Measurements from ENCODE around the gene TMEM119. TPM values are rescaled to one million over a fixed set of nuclear protein-coding genes. Genes with fewer than 3 reads are reported as not detected.

The TMEM119 gene
- total and polyA plus RNA-seq, 10 of the 15 experiments (the other 5 are each of a cell fraction or from before 2014, with no cell fraction given): 0.11 to 0.44 (median 0.19) TPM; not detected in 5

DNA sequence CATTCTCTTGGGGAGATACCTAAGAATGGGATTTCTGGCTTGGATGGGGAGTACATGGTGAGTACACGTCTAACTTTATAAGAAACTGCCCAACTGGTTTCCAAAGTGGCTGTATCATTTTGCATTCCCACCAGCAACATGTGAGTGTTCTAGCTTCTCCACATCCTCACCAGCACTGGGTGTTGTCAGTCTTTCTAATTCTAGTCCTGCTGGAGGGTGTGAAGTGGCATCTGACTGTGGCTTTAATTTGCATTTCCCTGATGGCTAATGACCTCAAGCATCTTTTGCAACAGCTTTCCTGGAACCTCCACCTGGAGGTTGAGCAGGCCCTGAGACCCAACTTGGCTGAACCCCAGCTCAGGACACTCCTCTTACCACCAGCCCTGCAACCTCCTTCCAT, 18.0 kb upstream of the TMEM119 start (continued):
- TF ChIP-seq, protein P1, sequence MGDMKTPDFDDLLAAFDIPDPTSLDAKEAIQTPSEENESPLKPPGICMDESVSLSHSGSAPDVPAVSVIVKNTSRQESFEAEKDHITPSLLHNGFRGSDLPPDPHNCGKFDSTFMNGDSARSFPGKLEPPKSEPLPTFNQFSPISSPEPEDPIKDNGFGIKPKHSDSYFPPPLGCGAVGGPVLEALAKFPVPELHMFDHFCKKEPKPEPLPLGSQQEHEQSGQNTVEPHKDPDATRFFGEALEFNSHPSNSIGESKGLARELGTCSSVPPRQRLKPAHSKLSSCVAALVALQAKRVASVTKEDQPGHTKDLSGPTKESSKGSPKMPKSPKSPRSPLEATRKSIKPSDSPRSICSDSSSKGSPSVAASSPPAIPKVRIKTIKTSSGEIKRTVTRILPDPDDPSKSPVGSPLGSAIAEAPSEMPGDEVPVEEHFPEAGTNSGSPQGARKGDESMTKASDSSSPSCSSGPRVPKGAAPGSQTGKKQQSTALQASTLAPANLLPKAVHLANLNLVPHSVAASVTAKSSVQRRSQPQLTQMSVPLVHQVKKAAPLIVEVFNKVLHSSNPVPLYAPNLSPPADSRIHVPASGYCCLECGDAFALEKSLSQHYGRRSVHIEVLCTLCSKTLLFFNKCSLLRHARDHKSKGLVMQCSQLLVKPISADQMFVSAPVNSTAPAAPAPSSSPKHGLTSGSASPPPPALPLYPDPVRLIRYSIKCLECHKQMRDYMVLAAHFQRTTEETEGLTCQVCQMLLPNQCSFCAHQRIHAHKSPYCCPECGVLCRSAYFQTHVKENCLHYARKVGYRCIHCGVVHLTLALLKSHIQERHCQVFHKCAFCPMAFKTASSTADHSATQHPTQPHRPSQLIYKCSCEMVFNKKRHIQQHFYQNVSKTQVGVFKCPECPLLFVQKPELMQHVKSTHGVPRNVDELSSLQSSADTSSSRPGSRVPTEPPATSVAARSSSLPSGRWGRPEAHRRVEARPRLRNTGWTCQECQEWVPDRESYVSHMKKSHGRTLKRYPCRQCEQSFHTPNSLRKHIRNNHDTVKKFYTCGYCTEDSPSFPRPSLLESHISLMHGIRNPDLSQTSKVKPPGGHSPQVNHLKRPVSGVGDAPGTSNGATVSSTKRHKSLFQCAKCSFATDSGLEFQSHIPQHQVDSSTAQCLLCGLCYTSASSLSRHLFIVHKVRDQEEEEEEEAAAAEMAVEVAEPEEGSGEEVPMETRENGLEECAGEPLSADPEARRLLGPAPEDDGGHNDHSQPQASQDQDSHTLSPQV (IDR thresholded peaks at IDR 0.05): no peak
- TF ChIP-seq EGR1 (IDR thresholded peaks at IDR 0.05; ENCODE audit: borderline replicate concordance in 1 of 2, low read depth in 2 of 2, low read length in 2 of 2): no peak
- TF ChIP-seq ZNF274 (IDR thresholded peaks at IDR 0.05; ENCODE audit: insufficient read depth, insufficient read length): no peak
- TF ChIP-seq, protein P2, sequence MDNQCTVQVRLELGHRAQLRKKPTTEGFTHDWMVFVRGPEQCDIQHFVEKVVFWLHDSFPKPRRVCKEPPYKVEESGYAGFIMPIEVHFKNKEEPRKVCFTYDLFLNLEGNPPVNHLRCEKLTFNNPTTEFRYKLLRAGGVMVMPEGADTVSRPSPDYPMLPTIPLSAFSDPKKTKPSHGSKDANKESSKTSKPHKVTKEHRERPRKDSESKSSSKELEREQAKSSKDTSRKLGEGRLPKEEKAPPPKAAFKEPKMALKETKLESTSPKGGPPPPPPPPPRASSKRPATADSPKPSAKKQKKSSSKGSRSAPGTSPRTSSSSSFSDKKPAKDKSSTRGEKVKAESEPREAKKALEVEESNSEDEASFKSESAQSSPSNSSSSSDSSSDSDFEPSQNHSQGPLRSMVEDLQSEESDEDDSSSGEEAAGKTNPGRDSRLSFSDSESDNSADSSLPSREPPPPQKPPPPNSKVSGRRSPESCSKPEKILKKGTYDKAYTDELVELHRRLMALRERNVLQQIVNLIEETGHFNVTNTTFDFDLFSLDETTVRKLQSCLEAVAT (IDR thresholded peaks at IDR 0.05): no peak
- peak; percentile 82; the same call in 1 of the 3 replicates for TF ChIP-seq POU2F2 (IDR thresholded peaks at IDR 0.05; ENCODE audit: borderline replicate concordance, low read depth, low read length)
- TF ChIP-seq ASH2L (IDR thresholded peaks at IDR 0.05; ENCODE audit: borderline replicate concordance, low read depth): no peak
- TF ChIP-seq, protein P3, sequence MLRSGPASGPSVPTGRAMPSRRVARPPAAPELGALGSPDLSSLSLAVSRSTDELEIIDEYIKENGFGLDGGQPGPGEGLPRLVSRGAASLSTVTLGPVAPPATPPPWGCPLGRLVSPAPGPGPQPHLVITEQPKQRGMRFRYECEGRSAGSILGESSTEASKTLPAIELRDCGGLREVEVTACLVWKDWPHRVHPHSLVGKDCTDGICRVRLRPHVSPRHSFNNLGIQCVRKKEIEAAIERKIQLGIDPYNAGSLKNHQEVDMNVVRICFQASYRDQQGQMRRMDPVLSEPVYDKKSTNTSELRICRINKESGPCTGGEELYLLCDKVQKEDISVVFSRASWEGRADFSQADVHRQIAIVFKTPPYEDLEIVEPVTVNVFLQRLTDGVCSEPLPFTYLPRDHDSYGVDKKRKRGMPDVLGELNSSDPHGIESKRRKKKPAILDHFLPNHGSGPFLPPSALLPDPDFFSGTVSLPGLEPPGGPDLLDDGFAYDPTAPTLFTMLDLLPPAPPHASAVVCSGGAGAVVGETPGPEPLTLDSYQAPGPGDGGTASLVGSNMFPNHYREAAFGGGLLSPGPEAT (IDR thresholded peaks at IDR 0.05; ENCODE audit: low read depth): peak; percentile 27; the same call in 1 of the 2 replicates
- no peak for TF ChIP-seq ETV6 (conservative IDR thresholded peaks at IDR 0.05 in 1 of 2, IDR thresholded peaks at IDR 0.05 in 1 of 2; ENCODE audit: borderline replicate concordance in 1 of 2, low read depth in 1 of 2)
- no peak for TF ChIP-seq GATAD2B (conservative IDR thresholded peaks at IDR 0.05; ENCODE audit: low read depth)
- no peak for TF ChIP-seq RBBP5 (conservative IDR thresholded peaks at IDR 0.05)
- TF ChIP-seq MEF2B (IDR thresholded peaks at IDR 0.05; ENCODE audit: partially characterized antibody, poor library complexity, severe bottlenecking): no peak
- no peak for TF ChIP-seq PAX8 (IDR thresholded peaks at IDR 0.05)
- TF ChIP-seq MYB (IDR thresholded peaks at IDR 0.05; ENCODE audit: borderline replicate concordance, low read depth, low read length): no peak
- no peak for TF ChIP-seq RELA (IDR thresholded peaks at IDR 0.05; ENCODE audit: borderline replicate concordance, partially characterized antibody)
- no peak for TF ChIP-seq SIN3A (IDR thresholded peaks at IDR 0.05; ENCODE audit: low read depth, low read length)
- TF ChIP-seq STAT1 (conservative IDR thresholded peaks at IDR 0.05): no peak
- no peak for TF ChIP-seq BMI1 (IDR thresholded peaks at IDR 0.05; ENCODE audit: borderline replicate concordance)
- TF ChIP-seq, protein P4, sequence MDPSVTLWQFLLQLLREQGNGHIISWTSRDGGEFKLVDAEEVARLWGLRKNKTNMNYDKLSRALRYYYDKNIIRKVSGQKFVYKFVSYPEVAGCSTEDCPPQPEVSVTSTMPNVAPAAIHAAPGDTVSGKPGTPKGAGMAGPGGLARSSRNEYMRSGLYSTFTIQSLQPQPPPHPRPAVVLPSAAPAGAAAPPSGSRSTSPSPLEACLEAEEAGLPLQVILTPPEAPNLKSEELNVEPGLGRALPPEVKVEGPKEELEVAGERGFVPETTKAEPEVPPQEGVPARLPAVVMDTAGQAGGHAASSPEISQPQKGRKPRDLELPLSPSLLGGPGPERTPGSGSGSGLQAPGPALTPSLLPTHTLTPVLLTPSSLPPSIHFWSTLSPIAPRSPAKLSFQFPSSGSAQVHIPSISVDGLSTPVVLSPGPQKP (IDR thresholded peaks at IDR 0.05; ENCODE audit: low read depth, low read length): no peak
- no peak for TF ChIP-seq NFXL1 (IDR thresholded peaks at IDR 0.05; ENCODE audit: borderline replicate concordance)
- TF ChIP-seq HDGF (IDR thresholded peaks at IDR 0.05): no peak
- TF ChIP-seq JUND (IDR thresholded peaks at IDR 0.05; ENCODE audit: low read depth, low read length): no peak
- TF ChIP-seq ZZZ3 (IDR thresholded peaks at IDR 0.05; ENCODE audit: control insufficient read depth, insufficient read length, low read depth): no peak
- no peak for TF ChIP-seq EP300 (IDR thresholded peaks at IDR 0.05; ENCODE audit: borderline replicate concordance in 1 of 2, control insufficient read depth in 1 of 2, low read depth in 2 of 2, low read length in 2 of 2)

All from GM12878 (cell line).